Endodermal cell (in vitro differentiated cells): Measurements from ENCODE around the gene NACA. TPM values are rescaled to one million over a fixed set of nuclear protein-coding genes. Genes with fewer than 3 reads are reported as not detected.

Experiments
- DNase-seq: peaks from one replicate; pipeline ENCODE4 v3.0.0-alpha.2; 2017
- H3K27ac ChIP-seq: 2 replicates; pipeline ENCODE4 v1.5.1; 2013; ENCODE audit warnings: mild to moderate bottlenecking, low read depth, low read length, moderate library complexity
- H3K27me3 ChIP-seq: 2 replicates; pipeline ENCODE4 v1.6.1; 2013; ENCODE audit warnings: mild to moderate bottlenecking, low read length, moderate library complexity; ENCODE audit not compliant: insufficient read depth, control insufficient read depth, poor library complexity, severe bottlenecking
- H3K36me3 ChIP-seq: 2 replicates; pipeline ENCODE4 v1.7.0; 2013; ENCODE audit warnings: mild to moderate bottlenecking, low read length, moderate library complexity; ENCODE audit not compliant: control insufficient read depth, insufficient read depth
- H3K4me1 ChIP-seq: one replicate; pipeline ENCODE4 v1.7.0; 2013; ENCODE audit warnings: low read length; ENCODE audit not compliant: control insufficient read depth, insufficient read depth
- H3K4me3 ChIP-seq: 2 replicates; pipeline ENCODE4 v1.5.1; 2013; ENCODE audit warnings: mild to moderate bottlenecking, low read length, moderate library complexity
- H3K9ac ChIP-seq: 2 replicates; pipeline ENCODE4 v1.6.1; 2013; ENCODE audit warnings: mild to moderate bottlenecking, low read length, moderate library complexity; ENCODE audit not compliant: poor library complexity, severe bottlenecking; ENCODE audit errors: extremely low read depth
- H3K9me3 ChIP-seq: 2 replicates; pipeline ENCODE4 v1.6.1; 2013; ENCODE audit warnings: mild to moderate bottlenecking, low read length, moderate library complexity; ENCODE audit not compliant: control insufficient read depth
- H3K27ac Mint-ChIP-seq: 2 replicates; pipeline ENCODE4 v1.8.0; 2020; ENCODE audit warnings: mixed read lengths
- H3K27me3 Mint-ChIP-seq: 2 replicates; pipeline ENCODE4 v1.8.0; 2021; ENCODE audit warnings: mild to moderate bottlenecking, mixed read lengths; ENCODE audit not compliant: insufficient read depth
- H3K36me3 Mint-ChIP-seq: 2 replicates; pipeline ENCODE4 v1.8.0; 2020; ENCODE audit warnings: low read depth, mixed read lengths
- H3K4me1 Mint-ChIP-seq: 2 replicates; pipeline ENCODE4 v1.8.0; 2020; ENCODE audit warnings: mixed read lengths
- H3K4me3 Mint-ChIP-seq: 2 replicates; pipeline ENCODE4 v1.8.0; 2020; ENCODE audit warnings: mild to moderate bottlenecking, moderate library complexity, mixed read lengths
- H3K9me3 Mint-ChIP-seq: 2 replicates; pipeline ENCODE4 v1.8.0; 2020; ENCODE audit warnings: mild to moderate bottlenecking, mixed read lengths
- WGBS, 2 experiments: methylation state at CpG; one replicate each; pipeline versions ENCODE4 v1.1.5 to v1.1.7; 2013; ENCODE audit warnings: missing lambda C conversion rate in 2 of 2, mixed read lengths in 1 of 2; ENCODE audit not compliant: insufficient coverage in 1 of 2, insufficient read length in 1 of 2; 5-methylcytosine and 5-hydroxymethylcytosine counted together
- total RNA-seq, 2 donors: library from RNA; stranded (reverse); fragmentation: NEBNext Ultra II Directional in 1 of 2; extraction: Animal tissue kit (Norgen Biotek cat#: 25700) in 1 of 2; gene quantifications; 2 replicates in 1 of 2; 3 replicates in 1 of 2; pipeline ENCODE4 v1.2.1, GENCODE V29; 2021
- TF ChIP-seq, protein P1 (sequence below): fragments of 200-600 bp; sonication (generic); conservative IDR thresholded peaks from 2 replicates; pipeline ENCODE4 v1.5.0; 2021; ENCODE audit warnings: antibody characterized with exemption, mild to moderate bottlenecking

NACA gene
- total RNA-seq, 2 donors from 2014 or later: 817 to 958 TPM

- WGBS, 2 experiments: 33 to 76% methylated on average over 1 to 2 of the region's 2 CpGs
- Mint-ChIP-seq H3K4me1 (peaks cover 55% of the 10 kb centered on the region), H3K4me3 (peak overlapping the region; percentile 100), H3K27ac (peak overlapping the region; percentile 83), H3K27me3 (no peaks in the 10 kb centered on the region), H3K36me3 (peaks cover 53% of the 10 kb centered on the region), H3K9me3 (no peaks in the 10 kb centered on the region)
- Histone ChIP-seq H3K4me3 (peak overlapping the region; percentile 99), H3K36me3 (peaks cover 59% of the 10 kb centered on the region), H3K27ac (no peak overlapping the region), H3K9ac (no peak overlapping the region), H3K4me1 (peaks cover 3% of the 10 kb centered on the region), H3K27me3 (no peaks in the 10 kb centered on the region), H3K9me3 (no peaks in the 10 kb centered on the region)
- TF ChIP-seq, protein P1, sequence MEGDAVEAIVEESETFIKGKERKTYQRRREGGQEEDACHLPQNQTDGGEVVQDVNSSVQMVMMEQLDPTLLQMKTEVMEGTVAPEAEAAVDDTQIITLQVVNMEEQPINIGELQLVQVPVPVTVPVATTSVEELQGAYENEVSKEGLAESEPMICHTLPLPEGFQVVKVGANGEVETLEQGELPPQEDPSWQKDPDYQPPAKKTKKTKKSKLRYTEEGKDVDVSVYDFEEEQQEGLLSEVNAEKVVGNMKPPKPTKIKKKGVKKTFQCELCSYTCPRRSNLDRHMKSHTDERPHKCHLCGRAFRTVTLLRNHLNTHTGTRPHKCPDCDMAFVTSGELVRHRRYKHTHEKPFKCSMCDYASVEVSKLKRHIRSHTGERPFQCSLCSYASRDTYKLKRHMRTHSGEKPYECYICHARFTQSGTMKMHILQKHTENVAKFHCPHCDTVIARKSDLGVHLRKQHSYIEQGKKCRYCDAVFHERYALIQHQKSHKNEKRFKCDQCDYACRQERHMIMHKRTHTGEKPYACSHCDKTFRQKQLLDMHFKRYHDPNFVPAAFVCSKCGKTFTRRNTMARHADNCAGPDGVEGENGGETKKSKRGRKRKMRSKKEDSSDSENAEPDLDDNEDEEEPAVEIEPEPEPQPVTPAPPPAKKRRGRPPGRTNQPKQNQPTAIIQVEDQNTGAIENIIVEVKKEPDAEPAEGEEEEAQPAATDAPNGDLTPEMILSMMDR: no peak
- DNase-seq: no peak
These were observed 3.9 kb downstream of the NACA start for GRCh38 chr12:56721216-56721615.

DNA sequence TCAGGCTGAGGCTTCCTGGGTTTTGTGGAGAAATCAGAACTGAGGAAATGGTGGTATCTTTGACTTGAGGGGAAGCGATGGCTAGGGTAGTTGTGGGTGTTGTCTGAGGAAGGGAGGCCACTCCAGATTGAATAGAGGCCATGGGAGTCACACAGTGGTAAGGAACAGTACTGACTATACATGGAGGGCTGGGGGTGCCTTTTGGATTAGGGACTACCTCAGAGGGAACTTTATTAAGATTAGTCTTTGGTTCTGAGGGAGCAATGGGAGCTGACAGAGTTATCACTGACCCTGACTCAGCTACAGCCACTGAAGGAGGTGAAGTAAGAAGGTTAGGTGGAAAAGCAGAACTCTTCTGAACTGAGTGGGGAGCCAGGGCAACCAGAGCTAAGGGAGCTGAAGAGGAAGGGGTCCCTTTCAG is 4.4 kb downstream of the NACA start:
- peaks cover 63% of the 10 kb centered on the region for H3K36me3 ChIP-seq
- Mint-ChIP-seq H3K9me3 (no peaks in the 10 kb centered on the region), H3K36me3 (peaks cover 58% of the 10 kb centered on the region), H3K27ac (peak overlapping the region; percentile 83), H3K4me3 (peak overlapping the region; percentile 100), H3K4me1 (peaks cover 57% of the 10 kb centered on the region), H3K27me3 (no peaks in the 10 kb centered on the region)
- H3K27ac ChIP-seq: no peak overlapping the region
- no peaks in the 10 kb centered on the region for H3K27me3 ChIP-seq
- no peak for DNase-seq
- H3K4me1 ChIP-seq: peaks cover 3% of the 10 kb centered on the region
- peak overlapping the region; percentile 99 for H3K4me3 ChIP-seq
- 95 to 100% methylated on average over 1 of the region's 1 CpG for WGBS, 2 experiments
- no peaks in the 10 kb centered on the region for H3K9me3 ChIP-seq
- no peak overlapping the region for H3K9ac ChIP-seq
- TF ChIP-seq, protein P1: no peak

DNA sequence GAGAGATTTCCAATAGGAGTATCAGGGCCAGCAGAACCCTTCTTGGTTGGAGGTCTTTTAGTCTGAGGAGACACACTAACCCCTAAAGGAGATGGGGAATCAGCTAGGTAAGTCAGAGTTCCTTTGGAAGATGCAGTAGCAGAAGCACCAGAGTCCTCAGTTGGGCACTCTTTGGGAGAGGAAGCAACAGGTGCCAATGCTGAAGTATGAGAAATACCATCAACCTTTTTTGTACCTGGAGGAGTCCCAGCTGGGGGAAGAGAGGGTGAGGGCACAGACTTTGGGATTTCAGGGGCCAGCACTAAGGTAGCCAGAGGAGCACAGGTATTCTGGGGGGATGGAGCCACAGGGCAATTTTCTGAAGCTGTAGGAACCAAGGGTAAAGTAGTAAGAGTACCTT is 6.0 kb downstream of the NACA start:
- no peaks in the 10 kb centered on the region for H3K9me3 Mint-ChIP-seq
- H3K27me3 ChIP-seq: no peaks in the 10 kb centered on the region
- peaks cover 74% of the 10 kb centered on the region for H3K36me3 Mint-ChIP-seq
- H3K27ac ChIP-seq: no peak overlapping the region
- no peak overlapping the region for H3K9ac ChIP-seq
- no peaks in the 10 kb centered on the region for H3K9me3 ChIP-seq
- H3K27ac Mint-ChIP-seq: peak overlapping the region; percentile 83
- peaks cover 3% of the 10 kb centered on the region for H3K4me1 ChIP-seq
- H3K4me3 Mint-ChIP-seq: no peak overlapping the region
- DNase-seq: peak; percentile 38
- TF ChIP-seq, protein P1: no peak
- H3K4me1 Mint-ChIP-seq: peaks cover 59% of the 10 kb centered on the region
- H3K4me3 ChIP-seq: no peak overlapping the region
- peaks cover 80% of the 10 kb centered on the region for H3K36me3 ChIP-seq
- no peaks in the 10 kb centered on the region for H3K27me3 Mint-ChIP-seq
